GM12878 (cell line): Measurements from ENCODE around the gene OR13C2. TPM values are rescaled to one million over a fixed set of nuclear protein-coding genes. Genes with fewer than 3 reads are reported as not detected.

Experiments
- ATAC-seq: fragments of 200-7000 bp; cut with Tn5 transposase; 3 replicates; pipeline ENCODE4 v1.9.1; 2020; ENCODE audit warnings: mild to moderate bottlenecking, moderate library complexity
- BruUV-seq: library from RNA; stranded (reverse); fragments of 400-500 nt; replicated peaks from 2 replicates; lab custom pipeline; 2021; lab: Mats Ljungman, UMichigan
- CTCF ChIA-PET: fragments of 300-600 bp; sonication (Branson Sonifier 250); formaldehyde crosslinking; extraction: SDS; loops from one replicate; lab custom pipeline; 2021; ENCODE audit warnings: inconsistent platforms; lab: Yijun Ruan, JAX
- POLR2A ChIA-PET: fragments of 350-600 bp; formaldehyde crosslinking; extraction: SDS; loops from one replicate; lab custom pipeline; 2021; ENCODE audit warnings: inconsistent platforms; lab: Charles Lee
- RAD21 ChIA-PET: fragments of 300-600 bp; sonication (Branson Sonifier 250); formaldehyde crosslinking; loops from one replicate; lab custom pipeline; 2023; ENCODE audit warnings: antibody characterized with exemption; ENCODE audit not compliant: unreplicated experiment; lab: Charles Lee
- SMC1A ChIA-PET: fragments of 300-600 bp; sonication (Branson Sonifier 250); formaldehyde crosslinking; loops from one replicate; lab custom pipeline; 2023; ENCODE audit not compliant: unreplicated experiment, uncharacterized antibody; lab: Charles Lee
- DNase-seq: peaks from one replicate; pipeline ENCODE4 v3.0.0-alpha.2; 2011; ENCODE audit warnings: low read depth, low spot score
- FAIRE-seq: peaks from 3 replicates; lab custom pipeline; 2011; peaks lifted over from hg19 to GRCh38; lab: Jason Lieb, UNC
- H2AFZ ChIP-seq: 2 replicates; pipeline ENCODE4 v1.6.0; 2011; ENCODE audit warnings: low read depth, low read length, control low read depth; ENCODE audit not compliant: control insufficient read depth
- H3K27ac ChIP-seq: 2 replicates; pipeline ENCODE4 v1.5.1; 2011; ENCODE audit warnings: control low read depth; ENCODE audit not compliant: control insufficient read depth, insufficient read depth
- H3K27me3 ChIP-seq, 2 experiments: replicated peaks in 1 of 2; 2 replicates each; pipeline versions ENCODE4 v1.6.0 to v1.6.1; 2011; ENCODE audit warnings: low read length in 1 of 2; ENCODE audit not compliant: control insufficient read depth in 2 of 2, insufficient read depth in 2 of 2
- H3K36me3 ChIP-seq, 2 experiments: 2 replicates each; pipeline ENCODE4 v1.5.1; 2011; ENCODE audit warnings: low read length in 1 of 2; ENCODE audit not compliant: control insufficient read depth in 2 of 2, insufficient read depth in 2 of 2
- H3K4me1 ChIP-seq: 2 replicates; pipeline ENCODE4 v1.6.1; 2011; ENCODE audit warnings: mild to moderate bottlenecking, low read length, moderate library complexity, mixed read lengths; ENCODE audit not compliant: control insufficient read depth, insufficient read depth
- H3K4me2 ChIP-seq: 2 replicates; pipeline ENCODE4 v1.6.0; 2011; ENCODE audit warnings: control low read depth; ENCODE audit not compliant: control insufficient read depth, insufficient read depth
- H3K4me3 ChIP-seq: fragments of 200-600 bp; sonication (generic); 2 replicates; pipeline ENCODE4 v1.5.1; 2016
- H3K79me2 ChIP-seq: 2 replicates; pipeline ENCODE4 v1.6.0; 2011; ENCODE audit warnings: low read length; ENCODE audit not compliant: control insufficient read depth, insufficient read depth
- H3K9ac ChIP-seq: 2 replicates; pipeline ENCODE4 v1.8.0; 2011; ENCODE audit warnings: low read length, control low read depth, mixed read lengths; ENCODE audit not compliant: control insufficient read depth, insufficient read depth
- H3K9me3 ChIP-seq: replicated peaks from 3 replicates; pipeline ENCODE4 v1.5.1; 2011; ENCODE audit warnings: mild to moderate bottlenecking, low read length; ENCODE audit not compliant: control insufficient read depth, insufficient read depth
- H4K20me1 ChIP-seq: 2 replicates; pipeline ENCODE4 v1.6.0; 2011; ENCODE audit not compliant: control insufficient read depth, insufficient read depth
- CHD4 ChIP-seq: fragments of 200-600 bp; sonication (generic); IDR thresholded peaks from 2 replicates; pipeline ENCODE4 v1.6.1; 2016; ENCODE audit warnings: mild to moderate bottlenecking
- CREB1 ChIP-seq: IDR thresholded peaks from 2 replicates; pipeline ENCODE4 v1.6.1; 2012; ENCODE audit warnings: low read depth, mild to moderate bottlenecking, inconsistent platforms
- IKZF1 ChIP-seq: fragments of 450-650 bp; conservative IDR thresholded peaks from 2 replicates; pipeline ENCODE4 v1.6.1; 2017; ENCODE audit warnings: antibody characterized with exemption, mild to moderate bottlenecking
- MEF2B ChIP-seq: fragments of 450-650 bp; IDR thresholded peaks from 2 replicates; pipeline ENCODE4 v1.6.1; 2018; ENCODE audit warnings: mild to moderate bottlenecking, moderate library complexity; ENCODE audit not compliant: partially characterized antibody, poor library complexity, severe bottlenecking
- MYB ChIP-seq: fragments of 150-350 bp; IDR thresholded peaks from 2 replicates; pipeline ENCODE4 v1.6.1; 2014; ENCODE audit warnings: mild to moderate bottlenecking, low read depth, low read length, borderline replicate concordance
- MYC ChIP-seq: IDR thresholded peaks from 2 replicates; pipeline ENCODE4 v1.6.1; 2011; ENCODE audit warnings: mild to moderate bottlenecking, low read length, moderate library complexity, inconsistent platforms; ENCODE audit not compliant: insufficient read depth, insufficient replicate concordance, insufficient read length, severe bottlenecking
- NBN ChIP-seq: fragments of 450-650 bp; IDR thresholded peaks from 2 replicates; pipeline ENCODE4 v1.6.1; 2016
- POLR2A ChIP-seq: IDR thresholded peaks from 2 replicates; pipeline ENCODE4 v1.6.1; 2011; ENCODE audit warnings: low read depth, mild to moderate bottlenecking, low read length
- RAD21 ChIP-seq: IDR thresholded peaks from 2 replicates; pipeline ENCODE4 v1.6.1; 2011; ENCODE audit warnings: mild to moderate bottlenecking, low read depth, low read length, moderate library complexity; ENCODE audit not compliant: insufficient read depth
- RAD51 ChIP-seq: fragments of 450-650 bp; IDR thresholded peaks from 2 replicates; pipeline ENCODE4 v1.6.1; 2016; ENCODE audit warnings: moderate library complexity, mild to moderate bottlenecking, inconsistent platforms
- RB1 ChIP-seq: fragments of 450-650 bp; formaldehyde crosslinking; IDR thresholded peaks from 2 replicates; pipeline ENCODE4 v1.6.1; 2017; ENCODE audit warnings: mild to moderate bottlenecking, borderline replicate concordance
- RBBP5 ChIP-seq: fragments of 200-600 bp; sonication (generic); conservative IDR thresholded peaks from 2 replicates; pipeline ENCODE4 v1.6.1; 2016
- REST ChIP-seq: IDR thresholded peaks from 2 replicates; pipeline ENCODE4 v1.6.1; 2012; ENCODE audit warnings: mild to moderate bottlenecking, low read depth, low read length
- SMAD1 ChIP-seq: fragments of 450-650 bp; IDR thresholded peaks from 2 replicates; pipeline ENCODE4 v1.6.1; 2018; ENCODE audit warnings: mild to moderate bottlenecking, low read depth; ENCODE audit not compliant: partially characterized antibody
- SMC3 ChIP-seq: IDR thresholded peaks from 2 replicates; pipeline ENCODE4 v1.6.1; 2011; ENCODE audit warnings: low read length, improper control_type of control experiment, borderline replicate concordance
- TAF1 ChIP-seq: IDR thresholded peaks from 2 replicates; pipeline ENCODE4 v1.6.1; 2011; ENCODE audit warnings: mild to moderate bottlenecking, low read depth, low read length, borderline replicate concordance
- ZSCAN29 ChIP-seq: fragments of 450-650 bp; IDR thresholded peaks from 2 replicates; pipeline ENCODE4 v1.6.1; 2017; ENCODE audit warnings: mild to moderate bottlenecking, moderate library complexity
- WGBS: methylation state at CpG from one replicate; pipeline ENCODE4 v1.1.6; 2016; ENCODE audit warnings: low lambda C conversion rate; ENCODE audit not compliant: insufficient replicate concordance, insufficient coverage; ENCODE audit errors: missing lambda C conversion rate; 5-methylcytosine and 5-hydroxymethylcytosine counted together
- in situ Hi-C: fragments of 300-500 bp; cut with MboI; formaldehyde crosslinking; loops from 9 replicates; pipeline ENCODE4 v1.14.3; 2018; ENCODE audit warnings: mixed read lengths
- intact Hi-C: fragments of 100-400 bp; cut with micrococcal nuclease; formaldehyde crosslinking; loops from one replicate; pipeline ENCODE4 v1.14.2; 2022; ENCODE audit not compliant: unreplicated experiment
- polyA plus RNA-seq, 11 experiments: library from polyadenylated mRNA; depleted of rRNA in 4 of 11; unstranded in 6 of 11; stranded (reverse) in 5 of 11; fragments of >200 nt; fragmentation: Nextera tagmentation in 4 of 11; fragmentation: Illumina TruSeq in 1 of 11; extraction: Ambion mirVana in 4 of 11; extraction: Trizol in 1 of 11; gene quantifications; 1 replicate in 1 of 11; 2 replicates in 10 of 11; pipeline versions ENCODE4 v1.2.1 to v1.2.3, GENCODE V29; 2011 to 2016; ENCODE audit warnings: inconsistent platforms in 2 of 11, missing spikeins in 2 of 11, low read depth in 1 of 11
- total RNA-seq, 4 experiments: library from RNA; depleted of rRNA in 3 of 4; stranded (reverse); fragments of >200 nt in 3 of 4; fragmentation: Illumina TruSeq in 1 of 4; extraction: Trizol in 1 of 4; gene quantifications; 2 replicates each; pipeline versions ENCODE4 v1.2.1 to v1.2.3, GENCODE V29; 2013 to 2021
- TF ChIP-seq, protein P1 (sequence below): fragments of 450-650 bp; IDR thresholded peaks from 2 replicates; pipeline ENCODE4 v1.6.1; 2017; ENCODE audit warnings: low read depth, mild to moderate bottlenecking, moderate library complexity

OR13C2 gene
- total and polyA plus RNA-seq, 10 of the 15 experiments (the other 5 are each of a cell fraction or from before 2014, with no cell fraction given) = 0.11 TPM; not detected in 9

DNA sequence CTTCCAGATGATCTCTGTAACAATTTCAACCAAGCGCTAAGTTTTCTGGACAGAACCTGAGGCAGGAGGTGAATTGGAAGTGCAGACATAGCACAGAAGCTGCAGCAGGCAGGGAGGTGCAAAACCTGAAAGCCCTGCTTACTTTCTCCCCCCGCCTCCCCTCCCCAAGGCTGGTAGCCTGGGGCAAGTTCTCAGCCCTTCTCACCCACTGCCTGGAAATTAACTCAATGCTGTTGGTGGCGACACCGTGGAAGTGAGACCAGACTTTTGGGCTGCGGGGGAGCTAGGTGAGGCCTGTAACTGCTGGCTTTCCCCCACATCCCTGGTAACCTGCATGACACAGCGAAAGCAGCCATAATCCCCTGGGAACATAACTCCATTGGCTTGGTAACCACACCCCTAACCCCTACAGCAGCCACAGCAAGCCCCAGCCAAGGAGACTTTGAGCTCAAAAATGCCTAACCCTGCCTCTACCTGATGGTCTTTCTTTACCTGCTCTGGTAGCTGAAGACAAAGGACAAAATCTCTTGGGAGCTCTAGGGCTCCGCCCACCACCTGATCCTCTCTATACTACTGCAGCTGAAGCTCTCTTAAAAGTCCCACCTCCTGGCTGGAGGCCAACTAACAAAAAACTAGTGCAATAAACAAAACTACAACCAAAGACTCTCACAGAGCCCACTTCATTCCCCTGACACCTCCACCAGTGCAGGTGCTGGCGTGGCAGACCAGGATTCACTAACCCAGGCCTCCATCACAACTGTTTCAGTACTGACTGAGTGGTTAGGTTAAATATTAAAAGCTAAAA is 48.4 kb downstream of the OR13C2 start:
- Histone ChIP-seq H3K79me2 (no peaks in the 10 kb centered on the region), H3K4me1 (no peaks in the 10 kb centered on the region), H3K9me3 (no peaks in the 10 kb centered on the region; the same call in 2 of the 3 replicates), H3K4me2 (no peak overlapping the region), H4K20me1 (no peaks in the 10 kb centered on the region), H3K4me3 (no peak overlapping the region), H2AFZ (no peak overlapping the region), H3K27me3 (no peaks in the 10 kb centered on the region), H3K27ac (no peak overlapping the region), H3K9ac (no peak overlapping the region), H3K36me3 (no peaks in the 10 kb centered on the region)
- in situ Hi-C loops (no loop called here), intact Hi-C loops (no loop called here)
- WGBS = 34% methylated on average over 8 of the region's 8 CpGs
- DNase-seq (no peak), FAIRE-seq (no peak), ATAC-seq (peak; percentile 68)
- ChIA-PET RAD21 (interaction anchor here (1.0 kb wide), 1 partner anchor 12 kb away, joined by 3 read pairs; no protein-coding TSS in a partner anchor), SMC1A (interaction anchor here (0.6 kb wide), 1 partner anchor 17 kb away, joined by 3 read pairs; no protein-coding TSS in a partner anchor), CTCF (no interaction called here), POLR2A (no interaction called here)
- BruUV-seq = no TSS peak
- TF ChIP-seq ZSCAN29 (no peak), MYB (no peak), NBN (no peak), SMC3 (no peak), RAD51 (no peak), IKZF1 (0 out of 2 replicates have a peak, but pooled peaks have one; percentile 26), REST (no peak), MYC (no peak), CREB1 (no peak), RB1 (no peak), RBBP5 (no peak), MEF2B (peak; percentile 19), SMAD1 (peak; percentile 30), TAF1 (no peak), POLR2A (no peak), CHD4 (no peak), RAD21 (no peak)
- TF ChIP-seq, protein P1, sequence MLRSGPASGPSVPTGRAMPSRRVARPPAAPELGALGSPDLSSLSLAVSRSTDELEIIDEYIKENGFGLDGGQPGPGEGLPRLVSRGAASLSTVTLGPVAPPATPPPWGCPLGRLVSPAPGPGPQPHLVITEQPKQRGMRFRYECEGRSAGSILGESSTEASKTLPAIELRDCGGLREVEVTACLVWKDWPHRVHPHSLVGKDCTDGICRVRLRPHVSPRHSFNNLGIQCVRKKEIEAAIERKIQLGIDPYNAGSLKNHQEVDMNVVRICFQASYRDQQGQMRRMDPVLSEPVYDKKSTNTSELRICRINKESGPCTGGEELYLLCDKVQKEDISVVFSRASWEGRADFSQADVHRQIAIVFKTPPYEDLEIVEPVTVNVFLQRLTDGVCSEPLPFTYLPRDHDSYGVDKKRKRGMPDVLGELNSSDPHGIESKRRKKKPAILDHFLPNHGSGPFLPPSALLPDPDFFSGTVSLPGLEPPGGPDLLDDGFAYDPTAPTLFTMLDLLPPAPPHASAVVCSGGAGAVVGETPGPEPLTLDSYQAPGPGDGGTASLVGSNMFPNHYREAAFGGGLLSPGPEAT = no peak
